K562 (cell line): ENCODE data around the gene AGA. TPM values are rescaled to one million over a fixed set of nuclear protein-coding genes. Genes with fewer than 3 reads are reported as not detected.

Source experiments
- ATAC-seq: fragments of 200-7000 bp; cut with Tn5 transposase; 3 replicates; pipeline ENCODE4 v1.9.1; 2020; ENCODE audit warnings: moderate library complexity
- BruUV-seq: library from RNA; stranded (reverse); fragments of 400-500 nt; replicated peaks from 2 replicates; lab custom pipeline; 2021; lab: Mats Ljungman, UMichigan
- CTCF ChIA-PET: fragments of 300-600 bp; formaldehyde crosslinking; extraction: SDS; loops from one replicate; lab custom pipeline; 2021; ENCODE audit warnings: low intra/inter-chr PET ratio; lab: Yijun Ruan, JAX
- POLR2A ChIA-PET: fragments of 300-600, 350-650 bp; sonication (Branson Sonifier 250); formaldehyde crosslinking; extraction: SDS; loops from one replicate; lab custom pipeline; 2021; ENCODE audit warnings: antibody characterized with exemption, inconsistent platforms; lab: Yijun Ruan, JAX
- DNase-seq, 4 experiments: peaks; one replicate each; pipeline versions ENCODE4 v3.0.0 to v3.0.0-alpha.2; 2011 to 2018; ENCODE audit warnings: low spot score in 3 of 4, mixed read lengths in 3 of 4; ENCODE audit errors: extremely low read depth in 1 of 4
- FAIRE-seq: peaks from 2 replicates; lab custom pipeline; 2011; peaks lifted over from hg19 to GRCh38; lab: Jason Lieb, UNC
- H2AFZ ChIP-seq: 2 replicates; pipeline ENCODE4 v1.6.0; 2011; ENCODE audit warnings: low read depth, low read length, control low read depth, inconsistent platforms
- H3K27ac ChIP-seq: fragments of 200-600 bp; 3 replicates; pipeline ENCODE4 v1.8.0; 2011; ENCODE audit warnings: low read depth, mild to moderate bottlenecking, control low read depth, inconsistent platforms, low read length, moderate library complexity, mixed read lengths; ENCODE audit errors: extremely low read depth
- H3K27me3 ChIP-seq, 2 experiments: fragments of 300-600 bp in 1 of 2; 2 replicates in 1 of 2; 3 replicates in 1 of 2; pipeline versions ENCODE4 v1.6.0 to v1.8.0; 2011; ENCODE audit warnings: inconsistent platforms in 2 of 2, low read length in 2 of 2, mild to moderate bottlenecking in 1 of 2, mixed read lengths in 1 of 2, moderate library complexity in 1 of 2; ENCODE audit not compliant: control insufficient read depth in 2 of 2, insufficient read depth in 2 of 2
- H3K36me3 ChIP-seq: fragments of 300-600 bp; 3 replicates; pipeline ENCODE4 v1.8.0; 2011; ENCODE audit warnings: mild to moderate bottlenecking, low read length, inconsistent platforms; ENCODE audit not compliant: control insufficient read depth, insufficient read depth
- H3K4me1 ChIP-seq, 2 experiments: fragments of 200-600 bp in 1 of 2; replicated peaks in 1 of 2; 2 replicates in 1 of 2; 3 replicates in 1 of 2; pipeline versions ENCODE4 v1.5.1 to v1.8.0; 2011; ENCODE audit warnings: inconsistent platforms in 2 of 2, low read length in 2 of 2, mild to moderate bottlenecking in 1 of 2, mixed read lengths in 1 of 2, moderate library complexity in 1 of 2; ENCODE audit not compliant: control insufficient read depth in 2 of 2, insufficient read depth in 2 of 2
- H3K4me2 ChIP-seq: 2 replicates; pipeline ENCODE4 v1.6.1; 2011; ENCODE audit warnings: low read length, control low read depth, inconsistent platforms, mixed read lengths; ENCODE audit not compliant: insufficient read depth
- H3K4me3 ChIP-seq: fragments of 200-600 bp; sonication (generic), shearing (Covaris generic); 2 replicates; pipeline ENCODE4 v1.5.1; 2016; ENCODE audit warnings: control low read depth, inconsistent platforms
- H3K79me2 ChIP-seq: fragments of 200-600 bp; 3 replicates; pipeline ENCODE4 v1.8.0; 2011; ENCODE audit warnings: low read length, inconsistent platforms; ENCODE audit not compliant: control insufficient read depth, insufficient read depth
- H3K9ac ChIP-seq, 2 experiments: 2 replicates each; pipeline versions ENCODE4 v1.6.0 to v1.6.1; 2011; ENCODE audit warnings: low read depth in 2 of 2, low read length in 2 of 2, control low read depth in 1 of 2, inconsistent platforms in 1 of 2, mild to moderate bottlenecking in 1 of 2, mixed read lengths in 1 of 2; ENCODE audit not compliant: insufficient read depth in 1 of 2
- H3K9me1 ChIP-seq: one replicate; pipeline ENCODE4 v1.6.0; 2011; ENCODE audit warnings: inconsistent platforms, mild to moderate bottlenecking, low read length, moderate library complexity; ENCODE audit not compliant: control insufficient read depth, insufficient read depth
- H3K9me3 ChIP-seq: replicated peaks from 2 replicates; pipeline ENCODE4 v1.5.1; 2011; ENCODE audit warnings: low read depth, low read length, inconsistent platforms; ENCODE audit not compliant: control insufficient read depth, insufficient read depth
- H4K20me1 ChIP-seq: replicated peaks from 2 replicates; pipeline ENCODE4 v1.6.1; 2011; ENCODE audit warnings: low read length, inconsistent platforms, mixed read lengths; ENCODE audit not compliant: control insufficient read depth, insufficient read depth
- CHCHD3 ChIP-seq: fragments of 250-450 bp; sonication (Bioruptor Pico); IDR thresholded peaks from 2 replicates; pipeline ENCODE4 v2.1.2; 2022; ENCODE audit warnings: mild to moderate bottlenecking
- HNRNPUL1 ChIP-seq: fragments of 200-400 bp; formaldehyde crosslinking; IDR thresholded peaks from 2 replicates; pipeline ENCODE4 v1.6.1; 2017; ENCODE audit warnings: low read length
- JUNB ChIP-seq: fragments of 450-650 bp; formaldehyde crosslinking; conservative IDR thresholded peaks from 2 replicates; pipeline ENCODE4 v1.4.0; 2020; ENCODE audit warnings: mild to moderate bottlenecking
- KAT7 ChIP-seq: sonication (generic); formaldehyde crosslinking; IDR thresholded peaks from 2 replicates; pipeline ENCODE4 v1.8.0; 2022; ENCODE audit warnings: missing genetic modification reagents, mild to moderate bottlenecking, borderline replicate concordance
- KDM2B ChIP-seq: fragments of 250-450 bp; sonication (Bioruptor Pico); IDR thresholded peaks from 2 replicates; pipeline ENCODE4 v1.8.0; 2021; ENCODE audit warnings: mild to moderate bottlenecking, moderate library complexity
- LEF1 ChIP-seq: fragments of 450-650 bp; IDR thresholded peaks from 2 replicates; pipeline ENCODE4 v1.6.1; 2016; ENCODE audit warnings: mild to moderate bottlenecking
- NCOA4 ChIP-seq: fragments of 450-650 bp; IDR thresholded peaks from 2 replicates; pipeline ENCODE4 v1.6.1; 2018; ENCODE audit warnings: mild to moderate bottlenecking; ENCODE audit not compliant: partially characterized antibody
- RFX5 ChIP-seq: IDR thresholded peaks from 2 replicates; pipeline ENCODE4 v1.6.1; 2011; ENCODE audit warnings: low read depth, mild to moderate bottlenecking, improper control_type of control experiment, low read length
- STAT6 ChIP-seq: sonication (generic); formaldehyde crosslinking; IDR thresholded peaks from 2 replicates; pipeline ENCODE4 v1.8.1; 2023; ENCODE audit warnings: mild to moderate bottlenecking, missing genetic modification reagents
- TFE3 ChIP-seq: fragments of 450-650 bp; formaldehyde crosslinking; IDR thresholded peaks from 2 replicates; pipeline ENCODE4 v1.4.0; 2020; ENCODE audit warnings: mild to moderate bottlenecking, mixed read lengths
- ZC3H8 ChIP-seq: fragments of 450-650 bp; IDR thresholded peaks from 2 replicates; pipeline ENCODE4 v1.6.1; 2017
- ZNF253 ChIP-seq: fragments of 250-450 bp; sonication (Bioruptor Pico); conservative IDR thresholded peaks from 2 replicates; pipeline ENCODE4 v1.6.1; 2021; ENCODE audit warnings: mild to moderate bottlenecking
- WGBS: fragments of 100-300 bp; shearing (Covaris generic); methylation state at CpG from one replicate; pipeline ENCODE4 v1.1.6; 2016; ENCODE audit warnings: low coverage, mixed read lengths; ENCODE audit not compliant: insufficient coverage; ENCODE audit errors: missing lambda C conversion rate; 5-methylcytosine and 5-hydroxymethylcytosine counted together
- in situ Hi-C: fragments of 300-500 bp; cut with MboI; formaldehyde crosslinking; loops from 4 replicates; pipeline ENCODE4 v1.15.0; 2018; ENCODE audit warnings: inconsistent platforms, mixed read lengths
- intact Hi-C: fragments of 100-400 bp; cut with micrococcal nuclease; formaldehyde crosslinking; loops from 2 replicates; pipeline ENCODE4 v1.14.2; 2022
- polyA plus RNA-seq, 8 experiments: library from polyadenylated mRNA; depleted of rRNA in 4 of 8; stranded (reverse) in 5 of 8; unstranded in 3 of 8; fragments of >200 nt; fragmentation: Nextera tagmentation in 2 of 8; fragmentation: Illumina TruSeq in 1 of 8; extraction: Ambion mirVana in 2 of 8; extraction: Trizol in 1 of 8; gene quantifications; 2 replicates each; pipeline versions ENCODE4 v1.2.1 to v1.2.3, GENCODE V29; 2011 to 2014; ENCODE audit warnings: inconsistent platforms in 1 of 8, missing spikeins in 1 of 8
- total RNA-seq, 7 experiments: library from RNA; depleted of rRNA in 6 of 7; stranded (reverse); fragments of >200 nt in 6 of 7; fragmentation: Illumina TruSeq in 2 of 7; extraction: Trizol in 2 of 7; gene quantifications; 2 replicates each; pipeline versions ENCODE4 v1.2.1 to v1.2.3, GENCODE V29; 2011 to 2021; ENCODE audit warnings: low replicate concordance in 1 of 7

Gene AGA
- total and polyA plus RNA-seq, 9 of the 15 experiments (the other 6 are each of a cell fraction or from before 2014, with no cell fraction given) = 8.5 to 25.0 (median 12.6) TPM

- no peak overlapping the region for H3K9ac ChIP-seq
- H2AFZ ChIP-seq = no peak overlapping the region
- no peaks in the 10 kb centered on the region for H3K27me3 ChIP-seq
- ATAC-seq (no peak), DNase-seq (no peak), FAIRE-seq (no peak)
- WGBS = 7% methylated on average over 1 of the region's 1 CpG
- no peaks in the 10 kb centered on the region for H3K36me3 ChIP-seq
- ChIA-PET CTCF (no interaction called here), POLR2A (no interaction called here)
- no peaks in the 10 kb centered on the region for H3K9me3 ChIP-seq
- H3K4me1 ChIP-seq = no peaks in the 10 kb centered on the region
- no TSS peak for BruUV-seq
- no peak overlapping the region for H3K27ac ChIP-seq
- no peak overlapping the region for H3K4me3 ChIP-seq
- no peaks in the 10 kb centered on the region for H3K79me2 ChIP-seq
- no peak overlapping the region for H3K4me2 ChIP-seq
- intact Hi-C loops (no loop called here), in situ Hi-C loops (no loop called here)
- H3K9me1 ChIP-seq = no peaks in the 10 kb centered on the region
- no peak for TF ChIP-seq TFE3 (CRISPR knock-in tag)
- TF ChIP-seq STAT6 = no peak
- TF ChIP-seq CHCHD3 (CRISPR knock-in tag) = no peak
- TF ChIP-seq ZNF253 (CRISPR knock-in tag) = no peak
- TF ChIP-seq JUNB (CRISPR knock-in tag) = no peak
- no peak for TF ChIP-seq RFX5
- TF ChIP-seq LEF1 = no peak
- TF ChIP-seq NCOA4 = no peak
- TF ChIP-seq KDM2B (CRISPR knock-in tag) = no peak
- no peak for TF ChIP-seq KAT7 (CRISPR knock-in tag)
- no peak for TF ChIP-seq ZC3H8
- TF ChIP-seq HNRNPUL1 = no peak
- no peaks in the 10 kb centered on the region for H4K20me1 ChIP-seq
These were observed 43.3 kb upstream of the AGA start for GRCh38 chr4:177485528-177485927.
